Ectodermal cell (in vitro differentiated cells): Measurements from ENCODE around the gene LPP.

Experiments
- H3K27ac ChIP-seq: 2 replicates; pipeline ENCODE4 v1.7.0; 2013; ENCODE audit warnings: mild to moderate bottlenecking, low read depth, low read length; ENCODE audit not compliant: insufficient read depth, poor library complexity, severe bottlenecking
- H3K27me3 ChIP-seq: 2 replicates; pipeline ENCODE4 v1.7.0; 2013; ENCODE audit warnings: mild to moderate bottlenecking, low read length; ENCODE audit not compliant: insufficient read depth, control insufficient read depth, poor library complexity, severe bottlenecking
- H3K36me3 ChIP-seq: one replicate; pipeline ENCODE4 v1.7.0; 2013; ENCODE audit warnings: low read length; ENCODE audit not compliant: control insufficient read depth, insufficient read depth
- H3K4me1 ChIP-seq: one replicate; pipeline ENCODE4 v1.7.0; 2013; ENCODE audit warnings: low read length; ENCODE audit not compliant: control insufficient read depth, insufficient read depth
- H3K4me3 ChIP-seq: 2 replicates; pipeline ENCODE4 v1.7.0; 2013; ENCODE audit warnings: low read depth, low read length, control low read depth; ENCODE audit not compliant: insufficient read depth
- H3K9me3 ChIP-seq: 2 replicates; pipeline ENCODE4 v1.7.0; 2013; ENCODE audit warnings: mild to moderate bottlenecking, low read length, moderate library complexity; ENCODE audit not compliant: control insufficient read depth
- WGBS, 2 experiments: methylation state at CpG; one replicate each; pipeline ENCODE4 v1.1.7; 2013; ENCODE audit warnings: missing lambda C conversion rate in 2 of 2; 5-methylcytosine and 5-hydroxymethylcytosine counted together

Gene LPP

GRCh38 chr3:188320757-188321156, 166.8 kb downstream of the LPP start:
- H3K27ac ChIP-seq: no peak overlapping the region
- 95 to 97% methylated on average over 2 to 3 of the region's 3 CpGs for WGBS, 2 experiments
- H3K9me3 ChIP-seq: no peaks in the 10 kb centered on the region
- no peak overlapping the region for H3K4me3 ChIP-seq
- H3K27me3 ChIP-seq: no peaks in the 10 kb centered on the region
- H3K36me3 ChIP-seq: no peaks in the 10 kb centered on the region
- no peaks in the 10 kb centered on the region for H3K4me1 ChIP-seq

GRCh38 chr3:188321258-188321657, 167.3 kb downstream of the LPP start:
- Histone ChIP-seq H3K27ac (no peak overlapping the region), H3K27me3 (no peaks in the 10 kb centered on the region), H3K36me3 (no peaks in the 10 kb centered on the region), H3K4me3 (no peak overlapping the region), H3K4me1 (no peaks in the 10 kb centered on the region), H3K9me3 (no peaks in the 10 kb centered on the region)

GRCh38 chr3:188322135-188322887, 168.4 kb downstream of the LPP start:
- H3K27me3 ChIP-seq: no peaks in the 10 kb centered on the region
- H3K27ac ChIP-seq: no peak overlapping the region
- no peaks in the 10 kb centered on the region for H3K9me3 ChIP-seq
- H3K4me1 ChIP-seq: no peaks in the 10 kb centered on the region
- H3K4me3 ChIP-seq: no peak overlapping the region
- H3K36me3 ChIP-seq: no peaks in the 10 kb centered on the region
- 95 to 96% methylated on average over 4 of the region's 4 CpGs for WGBS, 2 experiments

- Histone ChIP-seq H3K36me3 (no peaks in the 10 kb centered on the region), H3K27ac (no peak overlapping the region), H3K9me3 (no peaks in the 10 kb centered on the region), H3K4me1 (no peaks in the 10 kb centered on the region), H3K4me3 (no peak overlapping the region), H3K27me3 (no peaks in the 10 kb centered on the region)
- WGBS, 2 experiments: 94 to 95% methylated on average over 5 to 6 of the region's 6 CpGs
These were observed 169.3 kb downstream of the LPP start for GRCh38 chr3:188323067-188323842.

- Histone ChIP-seq H3K36me3 (no peaks in the 10 kb centered on the region), H3K27me3 (no peaks in the 10 kb centered on the region), H3K4me3 (no peak overlapping the region), H3K27ac (no peak overlapping the region), H3K4me1 (no peaks in the 10 kb centered on the region), H3K9me3 (no peaks in the 10 kb centered on the region)
- 96 to 97% methylated on average over 9 of the region's 9 CpGs for WGBS, 2 experiments
These were observed 172.2 kb downstream of the LPP start for GRCh38 chr3:188326111-188326510.

GRCh38 chr3:188326968-188327367, 173.0 kb downstream of the LPP start:
- Histone ChIP-seq H3K27ac (no peak overlapping the region), H3K9me3 (no peaks in the 10 kb centered on the region), H3K4me1 (no peaks in the 10 kb centered on the region), H3K27me3 (no peaks in the 10 kb centered on the region), H3K36me3 (no peaks in the 10 kb centered on the region), H3K4me3 (no peak overlapping the region)
- 91 to 96% methylated on average over 4 of the region's 4 CpGs for WGBS, 2 experiments

GRCh38 chr3:188327433-188327832, 173.5 kb downstream of the LPP start:
- Histone ChIP-seq H3K27ac (no peak overlapping the region), H3K27me3 (no peaks in the 10 kb centered on the region), H3K9me3 (no peaks in the 10 kb centered on the region), H3K4me1 (no peaks in the 10 kb centered on the region), H3K36me3 (no peaks in the 10 kb centered on the region), H3K4me3 (no peak overlapping the region)
- 94 to 96% methylated on average over 2 of the region's 2 CpGs for WGBS, 2 experiments

GRCh38 chr3:188330138-188330537, 176.2 kb downstream of the LPP start:
- Histone ChIP-seq H3K36me3 (no peaks in the 10 kb centered on the region), H3K9me3 (no peaks in the 10 kb centered on the region), H3K27ac (no peak overlapping the region), H3K27me3 (no peaks in the 10 kb centered on the region), H3K4me3 (no peak overlapping the region), H3K4me1 (no peaks in the 10 kb centered on the region)
- WGBS, 2 experiments: 91 to 95% methylated on average over 2 of the region's 2 CpGs

- Histone ChIP-seq H3K27me3 (no peaks in the 10 kb centered on the region), H3K4me3 (no peak overlapping the region), H3K27ac (no peak overlapping the region), H3K36me3 (no peaks in the 10 kb centered on the region), H3K4me1 (no peaks in the 10 kb centered on the region), H3K9me3 (no peaks in the 10 kb centered on the region)
- 94% methylated on average over 1 of the region's 1 CpG for WGBS, 2 experiments
These were observed 177.2 kb downstream of the LPP start for GRCh38 chr3:188331166-188331565.

- no peaks in the 10 kb centered on the region for H3K27me3 ChIP-seq
- H3K4me3 ChIP-seq: no peak overlapping the region
- WGBS, 2 experiments: 91 to 97% methylated on average over 2 to 3 of the region's 3 CpGs
- H3K27ac ChIP-seq: no peak overlapping the region
- H3K36me3 ChIP-seq: no peaks in the 10 kb centered on the region
- no peaks in the 10 kb centered on the region for H3K9me3 ChIP-seq
- H3K4me1 ChIP-seq: no peaks in the 10 kb centered on the region
These were observed 178.1 kb downstream of the LPP start for GRCh38 chr3:188332085-188332484.
